Fibroblast of skin of left quadriceps (primary cell): ENCODE measurements around the gene NCR3LG1.

ENCODE experiments used
- DNase-seq, 2 experiments: peaks; one replicate each; pipeline ENCODE4 v3.0.0-alpha.2; 2013; ENCODE audit warnings: low read depth in 2 of 2

NCR3LG1 gene

GRCh38 chr11:17392872-17393271 is 41.3 kb downstream of the NCR3LG1 start:
- no peak for DNase-seq

- no peak for DNase-seq
Measured at GRCh38 chr11:17393472-17393871, 41.9 kb downstream of the NCR3LG1 start.

GRCh38 chr11:17394743-17395390 is 43.3 kb downstream of the NCR3LG1 start:
- no peak for DNase-seq

- no peak for DNase-seq
Measured at GRCh38 chr11:17395554-17395961, 44.0 kb downstream of the NCR3LG1 start.

- DNase-seq = no peak
Measured at GRCh38 chr11:17395978-17396377, 44.4 kb downstream of the NCR3LG1 start.

- no peak for DNase-seq
Measured at GRCh38 chr11:17396598-17397310, 45.2 kb downstream of the NCR3LG1 start.

- no peak for DNase-seq
Measured at GRCh38 chr11:17397311-17398002, 45.9 kb downstream of the NCR3LG1 start.

- no peak for DNase-seq
Measured at GRCh38 chr11:17399236-17399635, 47.6 kb downstream of the NCR3LG1 start.

- DNase-seq = no peak
Measured at GRCh38 chr11:17400048-17400775, 48.6 kb downstream of the NCR3LG1 start.

GRCh38 chr11:17401316-17401715 is 49.7 kb downstream of the NCR3LG1 start:
- DNase-seq = no peak

GRCh38 chr11:17401841-17402240 is 50.2 kb downstream of the NCR3LG1 start:
- DNase-seq = no peak

- DNase-seq = no peak
Measured at GRCh38 chr11:17402486-17402885, 50.9 kb downstream of the NCR3LG1 start.

- DNase-seq = no peak
Measured at GRCh38 chr11:17403980-17404759, 52.6 kb downstream of the NCR3LG1 start.

GRCh38 chr11:17405232-17406005 is 53.8 kb downstream of the NCR3LG1 start:
- DNase-seq = no peak

GRCh38 chr11:17406082-17406817 is 54.6 kb downstream of the NCR3LG1 start:
- no peak for DNase-seq

- DNase-seq = no peak
Measured at GRCh38 chr11:17406818-17407149, 55.2 kb downstream of the NCR3LG1 start.

- DNase-seq = no peak
Measured at GRCh38 chr11:17407575-17407974, 56.0 kb downstream of the NCR3LG1 start.

GRCh38 chr11:17408026-17408425 is 56.4 kb downstream of the NCR3LG1 start:
- DNase-seq = no peak

GRCh38 chr11:17408641-17409040 is 57.0 kb downstream of the NCR3LG1 start:
- no peak for DNase-seq
